Right lobe of liver (tissue), 4 donors: ENCODE data around the gene ERG28.

ENCODE experiments used
- CTCF ChIP-seq, 4 donors: fragments of 200-600 bp in 3 of 4; fragments of 450-650 bp in 1 of 4; IDR thresholded peaks; one replicate each; pipeline versions ENCODE4 v1.5.1 to v1.8.0; 2016 to 2022; ENCODE audit warnings: antibody characterized with exemption in 4 of 4, mild to moderate bottlenecking in 2 of 4
- POLR2A ChIP-seq: fragments of 450-650 bp; IDR thresholded peaks from one replicate; pipeline ENCODE4 v1.6.1; 2017; ENCODE audit warnings: antibody characterized with exemption, mild to moderate bottlenecking
- donor health status: DM: no; HTN: no; CAD: no.
- donor health status: DM: no; HTN: no; CAD: no.
- donor health status: DM: no; HTN: yes; CAD: no.

GRCh38 chr14:75631453-75631831 lies 29.2 kb downstream of the ERG28 start:
- no peak for TF ChIP-seq CTCF (IDR thresholded peaks at IDR 0.05)
- TF ChIP-seq POLR2A = no peak
